GM21576 (cell line): ENCODE measurements around the gene DGKI.

Experiments used
- ATAC-seq: cut with Tn5 transposase; IDR thresholded peaks from one replicate; pipeline ENCODE4 v1.9.1; 2021; ENCODE audit warnings: mild to moderate bottlenecking, moderate library complexity; ENCODE audit not compliant: unreplicated experiment

Gene DGKI

GRCh38 chr7:137563981-137564380 is 282.8 kb downstream of the DGKI start:
- no peak for ATAC-seq

GRCh38 chr7:137547485-137547884 is 299.3 kb downstream of the DGKI start:
- no peak for ATAC-seq

- ATAC-seq, result no peak
Observed at GRCh38 chr7:137546671-137547070, 300.1 kb downstream of the DGKI start.

- ATAC-seq, result no peak
Observed at GRCh38 chr7:137546009-137546408, 300.8 kb downstream of the DGKI start.

- ATAC-seq, result no peak
Observed at GRCh38 chr7:137545059-137545716, 301.6 kb downstream of the DGKI start.

GRCh38 chr7:137544453-137545058 is 302.2 kb downstream of the DGKI start:
- no peak for ATAC-seq

- no peak for ATAC-seq
Observed at GRCh38 chr7:137539111-137539715, 307.6 kb downstream of the DGKI start.

- no peak for ATAC-seq
Observed at GRCh38 chr7:137538361-137538762, 308.4 kb downstream of the DGKI start.

- ATAC-seq, result no peak
Observed at GRCh38 chr7:137535579-137535978, 311.2 kb downstream of the DGKI start.

GRCh38 chr7:137531671-137532070 is 315.1 kb downstream of the DGKI start:
- ATAC-seq, result no peak

GRCh38 chr7:137527634-137528033 is 319.1 kb downstream of the DGKI start:
- ATAC-seq, result no peak

GRCh38 chr7:137523171-137523570 is 323.6 kb downstream of the DGKI start:
- no peak for ATAC-seq

- no peak for ATAC-seq
Observed at GRCh38 chr7:137521451-137521850, 325.3 kb downstream of the DGKI start.

- ATAC-seq, result no peak
Observed at GRCh38 chr7:137519947-137520346, 326.8 kb downstream of the DGKI start.

- ATAC-seq, result no peak
Observed at GRCh38 chr7:137519181-137519691, 327.5 kb downstream of the DGKI start.

- ATAC-seq, result no peak
Observed at GRCh38 chr7:137513091-137513490, 333.7 kb downstream of the DGKI start.

GRCh38 chr7:137507096-137507495 is 339.7 kb downstream of the DGKI start:
- ATAC-seq, result no peak

GRCh38 chr7:137506031-137506430 is 340.7 kb downstream of the DGKI start:
- ATAC-seq, result no peak

- no peak for ATAC-seq
Observed at GRCh38 chr7:137501562-137501961, 345.2 kb downstream of the DGKI start.

GRCh38 chr7:137492889-137493288 is 353.9 kb downstream of the DGKI start:
- no peak for ATAC-seq

GRCh38 chr7:137489880-137490279 is 356.9 kb downstream of the DGKI start:
- ATAC-seq, result no peak

GRCh38 chr7:137488038-137488437 is 358.7 kb downstream of the DGKI start:
- ATAC-seq, result no peak
